ENCODE measurements around the gene CDH5.

- TF ChIP-seq CTCF (IDR thresholded peaks at IDR 0.05; ENCODE audit: insufficient read depth, low read length, poor library complexity, severe bottlenecking) (peak; percentile 67), EZH2phosphoT487 (conservative IDR thresholded peaks at IDR 0.05; ENCODE audit: low read length) (no peak)
Observed at GRCh38 chr16:66342294-66342900, 24.1 kb upstream of the CDH5 start.

All from SU-DHL-6 (cell line).